OCI-LY7 (cell line): Measurements from ENCODE around the gene DNAJC27.

Experiments used
- EZH2phosphoT487 ChIP-seq: fragments of 200-600 bp; sonication (generic); IDR thresholded peaks from 2 replicates; pipeline ENCODE4 v1.6.1; 2018; ENCODE audit warnings: low read depth, borderline replicate concordance, mild to moderate bottlenecking, mixed run types, antibody characterized with exemption, low read length, moderate library complexity, mixed read lengths
- TF ChIP-seq, protein P1 (sequence below): fragments of 200-600 bp; sonication (generic); conservative IDR thresholded peaks from 2 replicates; pipeline ENCODE4 v1.5.1; 2014; ENCODE audit warnings: mild to moderate bottlenecking, antibody characterized with exemption, low read length, moderate library complexity, mixed read lengths

DNA sequence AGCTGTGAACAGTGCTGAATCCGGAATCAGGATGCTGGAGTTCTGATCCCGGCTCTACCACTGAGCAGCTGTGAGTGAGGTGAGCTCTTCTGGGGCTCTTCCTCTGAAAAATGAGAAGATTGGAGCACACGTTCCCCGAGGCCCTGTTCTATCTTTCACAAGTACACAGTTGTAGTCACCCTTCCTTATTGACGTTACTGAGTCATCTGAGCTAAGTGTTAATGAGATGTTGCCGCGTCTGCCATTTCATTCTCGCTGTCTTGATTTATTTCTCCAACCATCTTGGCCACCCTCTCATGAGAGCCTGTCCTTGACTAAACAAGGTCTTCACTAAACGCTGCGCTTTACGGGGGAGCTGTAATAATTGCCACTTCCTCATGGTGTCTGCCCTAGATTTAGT, 38.2 kb upstream of the DNAJC27 start:
- TF ChIP-seq, protein P1, sequence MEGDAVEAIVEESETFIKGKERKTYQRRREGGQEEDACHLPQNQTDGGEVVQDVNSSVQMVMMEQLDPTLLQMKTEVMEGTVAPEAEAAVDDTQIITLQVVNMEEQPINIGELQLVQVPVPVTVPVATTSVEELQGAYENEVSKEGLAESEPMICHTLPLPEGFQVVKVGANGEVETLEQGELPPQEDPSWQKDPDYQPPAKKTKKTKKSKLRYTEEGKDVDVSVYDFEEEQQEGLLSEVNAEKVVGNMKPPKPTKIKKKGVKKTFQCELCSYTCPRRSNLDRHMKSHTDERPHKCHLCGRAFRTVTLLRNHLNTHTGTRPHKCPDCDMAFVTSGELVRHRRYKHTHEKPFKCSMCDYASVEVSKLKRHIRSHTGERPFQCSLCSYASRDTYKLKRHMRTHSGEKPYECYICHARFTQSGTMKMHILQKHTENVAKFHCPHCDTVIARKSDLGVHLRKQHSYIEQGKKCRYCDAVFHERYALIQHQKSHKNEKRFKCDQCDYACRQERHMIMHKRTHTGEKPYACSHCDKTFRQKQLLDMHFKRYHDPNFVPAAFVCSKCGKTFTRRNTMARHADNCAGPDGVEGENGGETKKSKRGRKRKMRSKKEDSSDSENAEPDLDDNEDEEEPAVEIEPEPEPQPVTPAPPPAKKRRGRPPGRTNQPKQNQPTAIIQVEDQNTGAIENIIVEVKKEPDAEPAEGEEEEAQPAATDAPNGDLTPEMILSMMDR: no peak
- no peak for TF ChIP-seq EZH2phosphoT487
